OCI-M2 (cell line): ENCODE results near the gene IMMP2L.
"Not testable (repeated sequence)": the region's sequence is repeated elsewhere in the genome, so short reads cannot be mapped to it uniquely, and the experiment has no call there.

Experiments used
- DNase-seq: peaks from one replicate; lab custom pipeline; 2025; ENCODE audit not compliant: unreplicated experiment; lab: John Stamatoyannopoulos, UW

The IMMP2L gene

GRCh38 chr7:111473449-111474198 lies 88.7 kb downstream of the IMMP2L start:
- no peak for DNase-seq

GRCh38 chr7:111470998-111471397 lies 91.3 kb downstream of the IMMP2L start:
- no peak for DNase-seq

GRCh38 chr7:111469894-111470293 lies 92.4 kb downstream of the IMMP2L start:
- not testable (repeated sequence) for DNase-seq

GRCh38 chr7:111465774-111466173 lies 96.5 kb downstream of the IMMP2L start:
- not testable (repeated sequence) for DNase-seq

- DNase-seq: no peak
Observed at GRCh38 chr7:111460695-111461094, 101.6 kb downstream of the IMMP2L start.

GRCh38 chr7:111459757-111460280 lies 102.5 kb downstream of the IMMP2L start:
- no peak for DNase-seq

GRCh38 chr7:111459065-111459756 lies 103.1 kb downstream of the IMMP2L start:
- no peak for DNase-seq

- DNase-seq: not testable (repeated sequence)
Observed at GRCh38 chr7:111450705-111451104, 111.6 kb downstream of the IMMP2L start.

- not testable (repeated sequence) for DNase-seq
Observed at GRCh38 chr7:111447502-111447901, 114.8 kb downstream of the IMMP2L start.

GRCh38 chr7:111439977-111440376 lies 122.3 kb downstream of the IMMP2L start:
- no peak for DNase-seq

GRCh38 chr7:111438369-111439289 lies 123.7 kb downstream of the IMMP2L start:
- DNase-seq: peak; percentile 28

GRCh38 chr7:111437736-111438135 lies 124.6 kb downstream of the IMMP2L start:
- no peak for DNase-seq

GRCh38 chr7:111436608-111437007 lies 125.7 kb downstream of the IMMP2L start:
- no peak for DNase-seq

GRCh38 chr7:111433426-111433825 lies 128.9 kb downstream of the IMMP2L start:
- no peak for DNase-seq

GRCh38 chr7:111429781-111430180 lies 132.5 kb downstream of the IMMP2L start:
- no peak for DNase-seq

GRCh38 chr7:111424768-111425167 lies 137.5 kb downstream of the IMMP2L start:
- no peak for DNase-seq

GRCh38 chr7:111414374-111414773 lies 147.9 kb downstream of the IMMP2L start:
- DNase-seq: no peak

- DNase-seq: no peak
Observed at GRCh38 chr7:111413739-111414138, 148.6 kb downstream of the IMMP2L start.

- no peak for DNase-seq
Observed at GRCh38 chr7:111410899-111411298, 151.4 kb downstream of the IMMP2L start.

GRCh38 chr7:111409714-111410422 lies 152.4 kb downstream of the IMMP2L start:
- DNase-seq: no peak
